HEK293 (cell line): Measurements from ENCODE around the gene EPG5.

ENCODE experiments used
- CTCF ChIA-PET: fragments of 350-600 bp; formaldehyde crosslinking; extraction: SDS; loops from one replicate; lab custom pipeline; 2021; ENCODE audit warnings: antibody characterized with exemption; lab: Yijun Ruan, JAX
- POLR2A ChIA-PET: fragments of 300-600 bp; formaldehyde crosslinking; extraction: SDS; loops from one replicate; lab custom pipeline; 2020; ENCODE audit warnings: antibody characterized with exemption, inconsistent platforms; lab: Yijun Ruan, JAX
- H3K27ac ChIP-seq: fragments of 200-500 bp; sonication (Bioruptor generic); 2 replicates; pipeline ENCODE4 v1.5.1; 2014; ENCODE audit warnings: low read depth, low read length, control low read depth, inconsistent platforms; ENCODE audit errors: extremely low read depth
- H3K36me3 ChIP-seq, 2 experiments: fragments of 200-500 bp in 1 of 2; sonication (Bioruptor generic) in 1 of 2; 1 replicate in 1 of 2; 2 replicates in 1 of 2; pipeline ENCODE4 v1.5.1; 2014 to 2017; ENCODE audit warnings: inconsistent platforms in 2 of 2, low read length in 2 of 2; ENCODE audit not compliant: control insufficient read depth in 2 of 2, insufficient read depth in 1 of 2
- H3K4me1 ChIP-seq: fragments of 200-500 bp; sonication (Bioruptor generic); 2 replicates; pipeline ENCODE4 v1.5.1; 2014; ENCODE audit warnings: mild to moderate bottlenecking, low read length, inconsistent platforms; ENCODE audit not compliant: control insufficient read depth, insufficient read depth
- H3K4me3 ChIP-seq: 2 replicates; pipeline ENCODE4 v1.5.1; 2011; ENCODE audit warnings: low read depth, mild to moderate bottlenecking, control low read depth, low read length, moderate library complexity
- H3K9me3 ChIP-seq: fragments of 200-500 bp; sonication (Bioruptor generic); 2 replicates; pipeline ENCODE4 v1.5.1; 2014; ENCODE audit warnings: low read depth, low read length, inconsistent platforms; ENCODE audit not compliant: control insufficient read depth, insufficient read depth
- BCL11A ChIP-seq: fragments of 450-650 bp; formaldehyde crosslinking; IDR thresholded peaks from 2 replicates; pipeline ENCODE4 v1.5.1; 2016; ENCODE audit warnings: low read depth, missing biosample characterization, missing genetic modification characterization
- FEZF1 ChIP-seq: fragments of 450-650 bp; formaldehyde crosslinking; IDR thresholded peaks from 2 replicates; pipeline ENCODE4 v1.5.1; 2016; ENCODE audit warnings: missing biosample characterization, missing genetic modification characterization
- GFI1B ChIP-seq: fragments of 450-650 bp; formaldehyde crosslinking; IDR thresholded peaks from 2 replicates; pipeline ENCODE4 v1.5.1; 2016; ENCODE audit warnings: missing biosample characterization, missing genetic modification characterization
- KLF9 ChIP-seq: fragments of 450-650 bp; formaldehyde crosslinking; IDR thresholded peaks from 2 replicates; pipeline ENCODE4 v1.5.1; 2016; ENCODE audit warnings: missing biosample characterization, missing genetic modification characterization, low read depth
- MZF1 ChIP-seq: fragments of 450-650 bp; formaldehyde crosslinking; IDR thresholded peaks from 2 replicates; pipeline ENCODE4 v1.5.1; 2017; ENCODE audit warnings: missing biosample characterization, missing genetic modification characterization, borderline replicate concordance
- PRDM1 ChIP-seq: fragments of 450-650 bp; formaldehyde crosslinking; IDR thresholded peaks from 2 replicates; pipeline ENCODE4; 2016; ENCODE audit warnings: missing biosample characterization, missing genetic modification characterization
- PRDM2 ChIP-seq: fragments of 450-650 bp; formaldehyde crosslinking; IDR thresholded peaks from 2 replicates; pipeline ENCODE4 v1.5.1; 2016; ENCODE audit warnings: missing biosample characterization, missing genetic modification characterization, borderline replicate concordance
- RBAK ChIP-seq: fragments of 450-650 bp; formaldehyde crosslinking; IDR thresholded peaks from 2 replicates; pipeline ENCODE4 v1.5.1; 2016; ENCODE audit warnings: missing biosample characterization, missing genetic modification characterization
- SETDB1 ChIP-seq: IDR thresholded peaks from one replicate; pipeline ENCODE4 v1.6.1; 2017; ENCODE audit warnings: mild to moderate bottlenecking, low read length, moderate library complexity, mixed read lengths; ENCODE audit not compliant: insufficient read length
- ZBTB20 ChIP-seq: fragments of 450-650 bp; formaldehyde crosslinking; IDR thresholded peaks from 2 replicates; pipeline ENCODE4 v1.5.1; 2016; ENCODE audit warnings: missing biosample characterization, missing genetic modification characterization
- ZEB2 ChIP-seq: fragments of 450-650 bp; formaldehyde crosslinking; IDR thresholded peaks from 2 replicates; pipeline ENCODE4 v1.5.1; 2016; ENCODE audit warnings: missing biosample characterization, missing genetic modification characterization
- ZNF19 ChIP-seq: fragments of 450-650 bp; formaldehyde crosslinking; IDR thresholded peaks from 2 replicates; pipeline ENCODE4; 2016; ENCODE audit warnings: missing biosample characterization, missing genetic modification characterization, low read depth
- ZNF202 ChIP-seq: fragments of 450-650 bp; formaldehyde crosslinking; IDR thresholded peaks from 2 replicates; pipeline ENCODE4 v1.5.1; 2016; ENCODE audit warnings: missing biosample characterization, missing genetic modification characterization, borderline replicate concordance
- ZNF221 ChIP-seq: fragments of 450-650 bp; formaldehyde crosslinking; IDR thresholded peaks from 2 replicates; pipeline ENCODE4 v1.5.1; 2017; ENCODE audit warnings: missing biosample characterization, missing genetic modification characterization, borderline replicate concordance
- ZNF239 ChIP-seq: fragments of 450-650 bp; formaldehyde crosslinking; IDR thresholded peaks from 2 replicates; pipeline ENCODE4 v1.5.1; 2016; ENCODE audit warnings: missing biosample characterization, missing genetic modification characterization
- ZNF24 ChIP-seq: fragments of 450-650 bp; formaldehyde crosslinking; IDR thresholded peaks from 2 replicates; pipeline ENCODE4 v1.5.1; 2016; ENCODE audit warnings: missing biosample characterization, missing genetic modification characterization
- ZNF266 ChIP-seq: fragments of 450-650 bp; formaldehyde crosslinking; IDR thresholded peaks from 2 replicates; pipeline ENCODE4 v1.5.1; 2016; ENCODE audit warnings: missing biosample characterization, missing genetic modification characterization, low read depth
- ZNF600 ChIP-seq: fragments of 450-650 bp; formaldehyde crosslinking; IDR thresholded peaks from 2 replicates; pipeline ENCODE4 v1.5.1; 2016; ENCODE audit warnings: missing biosample characterization, missing genetic modification characterization
- ZNF624 ChIP-seq: fragments of 450-650 bp; formaldehyde crosslinking; IDR thresholded peaks from 2 replicates; pipeline ENCODE4 v1.5.1; 2017; ENCODE audit warnings: missing biosample characterization, missing genetic modification characterization
- ZXDB ChIP-seq: fragments of 450-650 bp; formaldehyde crosslinking; IDR thresholded peaks from 2 replicates; pipeline ENCODE4 v1.5.1; 2016; ENCODE audit warnings: missing biosample characterization, missing genetic modification characterization
- TF ChIP-seq, protein P1 (sequence below): fragments of 450-650 bp; formaldehyde crosslinking; IDR thresholded peaks from 2 replicates; pipeline ENCODE4 v1.5.1; 2016; ENCODE audit warnings: missing biosample characterization, missing genetic modification characterization, low read depth
- TF ChIP-seq, protein P2 (sequence below): fragments of 450-650 bp; IDR thresholded peaks from 2 replicates; pipeline ENCODE4 v1.5.1; 2018; ENCODE audit warnings: missing biosample characterization, missing genetic modification characterization

The EPG5 gene

GRCh38 chr18:45864081-45864480, 103.0 kb downstream of the EPG5 start (continued):
- TF ChIP-seq, protein P1, sequence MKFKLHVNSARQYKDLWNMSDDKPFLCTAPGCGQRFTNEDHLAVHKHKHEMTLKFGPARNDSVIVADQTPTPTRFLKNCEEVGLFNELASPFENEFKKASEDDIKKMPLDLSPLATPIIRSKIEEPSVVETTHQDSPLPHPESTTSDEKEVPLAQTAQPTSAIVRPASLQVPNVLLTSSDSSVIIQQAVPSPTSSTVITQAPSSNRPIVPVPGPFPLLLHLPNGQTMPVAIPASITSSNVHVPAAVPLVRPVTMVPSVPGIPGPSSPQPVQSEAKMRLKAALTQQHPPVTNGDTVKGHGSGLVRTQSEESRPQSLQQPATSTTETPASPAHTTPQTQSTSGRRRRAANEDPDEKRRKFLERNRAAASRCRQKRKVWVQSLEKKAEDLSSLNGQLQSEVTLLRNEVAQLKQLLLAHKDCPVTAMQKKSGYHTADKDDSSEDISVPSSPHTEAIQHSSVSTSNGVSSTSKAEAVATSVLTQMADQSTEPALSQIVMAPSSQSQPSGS (tag by site-specific recombination), result no peak
- no peak for TF ChIP-seq ZNF19 (tag by site-specific recombination)
- TF ChIP-seq FEZF1 (tag by site-specific recombination), result no peak
- TF ChIP-seq, protein P2, sequence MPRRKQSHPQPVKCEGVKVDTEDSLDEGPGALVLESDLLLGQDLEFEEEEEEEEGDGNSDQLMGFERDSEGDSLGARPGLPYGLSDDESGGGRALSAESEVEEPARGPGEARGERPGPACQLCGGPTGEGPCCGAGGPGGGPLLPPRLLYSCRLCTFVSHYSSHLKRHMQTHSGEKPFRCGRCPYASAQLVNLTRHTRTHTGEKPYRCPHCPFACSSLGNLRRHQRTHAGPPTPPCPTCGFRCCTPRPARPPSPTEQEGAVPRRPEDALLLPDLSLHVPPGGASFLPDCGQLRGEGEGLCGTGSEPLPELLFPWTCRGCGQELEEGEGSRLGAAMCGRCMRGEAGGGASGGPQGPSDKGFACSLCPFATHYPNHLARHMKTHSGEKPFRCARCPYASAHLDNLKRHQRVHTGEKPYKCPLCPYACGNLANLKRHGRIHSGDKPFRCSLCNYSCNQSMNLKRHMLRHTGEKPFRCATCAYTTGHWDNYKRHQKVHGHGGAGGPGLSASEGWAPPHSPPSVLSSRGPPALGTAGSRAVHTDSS (tag by site-specific recombination), result no peak
- no peak for TF ChIP-seq RBAK (tag by site-specific recombination)
- TF ChIP-seq ZNF600 (tag by site-specific recombination), result no peak
- no peak for TF ChIP-seq PRDM1 (tag by site-specific recombination)
- no peak for TF ChIP-seq ZNF239 (tag by site-specific recombination)
- no peak for TF ChIP-seq ZNF266 (tag by site-specific recombination)

DNA sequence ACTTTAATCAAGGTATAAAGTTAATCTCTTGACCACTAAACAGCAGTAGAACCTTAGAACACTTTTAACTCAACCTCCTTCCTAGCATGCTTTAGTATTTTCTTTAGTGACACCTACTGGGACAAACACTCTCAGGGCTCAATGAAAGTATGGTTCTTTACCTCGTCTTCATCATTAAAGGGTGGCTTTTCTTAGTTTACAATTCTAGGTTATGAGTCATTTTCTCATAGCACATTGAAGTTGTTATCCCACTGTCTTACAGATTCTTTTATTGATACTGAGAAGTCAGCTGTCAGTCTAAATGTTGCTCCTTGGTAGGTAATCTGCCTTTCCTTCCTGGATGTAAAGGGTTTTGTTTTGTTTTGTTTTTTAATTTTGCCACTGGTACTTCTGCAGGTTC, 103.7 kb downstream of the EPG5 start:
- H3K4me1 ChIP-seq, result no peaks in the 10 kb centered on the region
- no peak overlapping the region for H3K4me3 ChIP-seq
- TF ChIP-seq ZNF221 (no peak), PRDM2 (tag by site-specific recombination) (no peak), ZEB2 (tag by site-specific recombination) (no peak), SETDB1 (no peak), BCL11A (tag by site-specific recombination) (no peak), KLF9 (tag by site-specific recombination) (no peak), ZBTB20 (tag by site-specific recombination) (no peak), GFI1B (tag by site-specific recombination) (no peak), ZNF202 (no peak), MZF1 (no peak), ZNF24 (tag by site-specific recombination) (no peak), ZNF600 (tag by site-specific recombination) (no peak), ZXDB (no peak), ZNF624 (tag by site-specific recombination) (no peak)
- CTCF ChIA-PET, result interaction anchor here (1.1 to 6.7 kb wide), 2 partner anchors 15 to 17 kb away, joined by 3 to 70 read pairs; no protein-coding TSS in a partner anchor
- no peaks in the 10 kb centered on the region for H3K9me3 ChIP-seq
- peaks cover 35 to 69% of the 10 kb centered on the region in 2 experiments for H3K36me3 ChIP-seq
- POLR2A ChIA-PET, result no interaction called here
- no peak overlapping the region for H3K27ac ChIP-seq
